Measurements from ENCODE around the gene JAG1.

The JAG1 gene

DNA sequence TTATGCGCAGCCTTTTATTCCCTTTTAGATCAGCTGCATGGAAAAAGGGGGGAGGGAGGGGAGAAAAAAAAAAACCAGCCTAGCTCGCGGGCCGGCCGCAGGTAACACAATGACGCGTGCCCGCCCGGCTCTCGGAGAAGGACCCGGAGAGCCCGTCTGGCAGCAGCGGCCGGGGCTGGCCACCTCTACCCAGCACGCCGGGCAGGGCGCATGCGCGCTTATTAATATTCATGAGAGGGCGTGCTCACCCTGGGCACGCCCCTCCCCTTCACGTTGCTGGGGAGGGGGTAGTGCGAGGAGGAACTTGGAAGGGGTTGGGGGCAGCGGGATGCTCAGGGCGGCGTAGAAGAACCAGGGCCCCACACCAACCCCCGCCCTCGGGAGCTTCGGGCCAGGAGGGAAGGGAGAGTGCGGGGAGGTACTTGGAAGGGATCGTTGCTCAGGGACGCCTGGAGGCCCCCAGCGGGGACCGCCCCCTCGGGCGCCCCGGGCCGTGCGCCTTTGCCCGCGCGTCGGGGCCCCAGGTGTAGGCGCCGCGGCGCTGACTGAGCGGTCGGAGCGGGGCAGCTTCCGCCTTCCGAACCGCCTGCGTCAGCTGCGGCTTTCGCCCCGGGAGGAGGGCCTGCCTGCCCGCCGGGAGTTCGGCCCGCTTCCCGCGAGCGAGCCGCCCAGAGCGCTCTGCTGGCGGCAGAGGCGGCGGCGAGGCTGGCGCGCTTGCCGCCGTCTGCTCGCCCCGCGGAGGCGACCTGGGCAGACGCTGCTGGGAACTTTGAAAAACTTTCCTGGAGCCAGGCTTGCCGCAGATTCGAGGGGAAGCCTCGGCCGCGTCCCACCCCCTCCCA lies at the start of gene JAG1:
JAG1 (minus strand) TSS at position 158 of the 842 bp plus-strand sequence. CDS start 469 bp downstream, outside the sequence.
- DNase-seq: peak; percentile 83

DNA sequence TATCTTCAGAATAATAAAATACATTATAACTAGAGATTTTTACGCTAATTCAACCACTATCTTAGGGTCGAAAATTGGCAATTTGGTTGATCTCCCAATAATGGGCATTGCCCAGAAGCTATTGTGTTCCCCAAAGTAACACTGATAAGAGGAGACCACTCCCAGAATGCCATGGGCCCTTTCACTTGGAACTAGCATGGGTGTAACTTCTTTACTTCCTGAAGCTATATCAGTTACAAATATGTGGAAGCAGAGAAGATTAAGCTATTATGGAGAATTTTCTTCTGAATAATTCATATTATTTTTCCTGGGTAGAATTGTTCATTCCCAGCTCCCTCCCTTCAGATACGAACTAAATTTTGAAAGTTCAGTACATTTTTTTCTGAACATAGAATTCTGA lies 48.2 kb upstream of the JAG1 start:
- no peak for DNase-seq

DNA sequence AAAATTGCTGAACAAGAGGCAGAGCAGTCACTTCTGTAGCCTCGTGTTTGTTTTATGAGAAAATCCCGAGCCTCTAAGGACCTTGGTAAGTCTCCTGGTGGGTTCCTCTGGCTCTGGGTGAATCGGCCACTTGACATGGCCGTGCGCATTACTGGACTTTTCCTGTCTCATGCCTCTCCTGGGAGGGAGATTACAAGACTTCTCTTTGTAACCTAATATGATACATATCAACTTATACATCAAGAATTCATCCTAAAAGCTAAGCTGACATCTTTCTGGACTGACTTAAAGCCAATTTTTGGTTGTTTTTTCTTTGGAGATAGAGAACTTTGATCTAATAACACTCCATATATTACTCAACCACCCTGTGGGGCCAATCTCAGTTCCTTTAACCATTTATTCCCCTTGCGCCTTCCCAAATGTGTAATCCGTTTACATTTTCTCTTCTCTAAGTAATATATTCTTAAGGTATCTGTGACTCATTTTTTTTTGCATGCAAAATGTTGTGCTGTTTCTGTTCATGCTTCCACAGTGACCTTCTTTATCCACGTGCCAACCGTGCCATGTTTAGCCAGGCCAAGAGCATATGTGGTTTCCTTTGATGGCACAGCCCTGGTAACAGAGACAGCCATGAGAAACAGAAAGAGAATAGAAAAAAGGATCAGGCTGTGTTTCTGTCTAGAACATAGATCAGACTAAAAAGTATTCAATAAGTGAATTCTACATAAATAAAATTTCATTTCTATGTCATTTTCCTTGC lies 47.5 kb upstream of the JAG1 start:
- DNase-seq: no peak

DNA sequence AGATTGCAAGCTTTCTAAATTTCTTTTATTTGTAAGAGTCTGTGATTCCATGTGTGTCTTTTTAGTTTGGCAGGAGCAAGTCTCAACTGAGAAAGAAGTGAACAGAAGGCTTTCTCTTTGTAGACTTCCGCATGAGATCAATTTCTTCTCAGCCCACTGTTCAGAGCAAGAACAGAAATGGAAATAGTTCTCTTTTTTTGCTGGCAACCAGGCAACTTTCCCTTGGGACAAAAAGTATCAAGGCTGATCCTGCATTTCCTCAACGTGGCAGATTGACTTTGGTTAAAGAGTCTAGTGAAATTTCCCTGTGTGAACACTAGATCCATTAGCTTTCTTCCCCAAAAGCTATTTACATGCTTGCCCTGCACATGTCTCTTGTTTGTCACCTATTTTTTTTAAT lies 46.8 kb upstream of the JAG1 start:
- no peak for DNase-seq

DNA sequence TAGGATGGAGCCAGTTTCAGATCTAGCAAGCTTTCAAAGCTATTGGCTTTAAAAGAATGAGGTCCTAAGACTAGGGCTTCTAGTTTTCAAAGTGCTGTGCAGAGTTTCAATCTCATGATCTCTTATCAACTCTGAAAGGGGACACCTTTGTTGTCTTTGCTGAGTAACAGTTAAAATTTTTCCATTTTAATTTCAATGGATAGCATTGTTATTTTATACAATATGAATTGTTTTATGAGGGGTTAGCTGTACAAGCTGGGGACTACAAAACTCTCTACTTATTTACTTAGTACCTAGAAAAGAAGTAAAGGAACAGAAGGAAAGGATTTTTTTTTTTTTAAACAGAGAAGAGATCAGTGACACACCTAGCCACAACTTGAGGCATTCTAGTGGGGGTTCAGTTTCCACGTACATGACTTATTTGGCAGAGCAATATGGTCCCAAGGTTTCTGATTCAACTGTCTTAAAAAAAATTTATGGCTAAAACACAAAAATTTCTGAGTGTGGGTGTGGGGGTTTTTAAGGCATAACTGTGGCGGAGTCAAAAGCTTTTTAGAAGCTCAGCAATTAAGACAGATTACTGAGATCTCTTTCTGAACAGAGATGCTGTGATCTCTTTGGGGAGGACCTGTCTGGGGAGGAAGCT lies 46.1 kb upstream of the JAG1 start:
- no peak for DNase-seq

DNA sequence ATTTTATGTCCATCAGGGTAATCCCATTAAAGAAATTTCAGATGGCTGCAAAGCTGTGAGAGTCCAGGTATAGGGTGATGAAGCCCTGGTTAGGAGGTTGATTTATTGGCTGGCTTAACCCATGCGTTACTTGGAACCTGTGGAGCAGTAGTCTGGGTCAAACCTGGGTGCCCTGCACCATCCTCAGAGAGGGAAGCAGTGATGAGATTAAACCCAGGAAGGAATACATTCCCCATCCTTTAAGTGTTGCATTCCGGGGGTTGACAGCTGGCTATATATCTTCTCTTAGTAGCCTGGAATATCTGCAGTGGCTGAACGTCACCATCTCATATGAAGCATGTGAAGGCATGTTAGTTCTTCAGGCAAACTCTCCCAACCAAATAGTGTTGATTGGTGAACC lies 44.9 kb upstream of the JAG1 start:
- no peak for DNase-seq

DNA sequence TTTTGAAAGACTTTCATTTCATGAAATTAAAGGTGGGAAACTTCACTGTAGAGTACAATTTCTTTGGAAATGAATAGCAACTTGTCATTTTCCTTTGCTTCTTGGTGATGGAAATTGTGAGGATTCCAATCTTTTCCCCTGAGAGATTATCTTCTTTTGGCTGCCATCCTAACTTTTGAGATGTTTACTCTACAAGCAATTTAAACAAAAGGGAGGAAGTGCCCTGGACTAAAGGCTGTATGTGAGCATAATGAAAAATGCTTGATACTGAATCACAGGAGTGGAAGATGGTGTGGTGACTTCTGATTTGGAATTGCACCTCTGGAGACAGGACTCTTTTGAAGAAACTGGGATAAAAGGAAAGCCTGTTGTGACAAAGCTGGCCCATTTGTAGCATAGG lies 43.1 kb upstream of the JAG1 start:
- no peak for DNase-seq

DNA sequence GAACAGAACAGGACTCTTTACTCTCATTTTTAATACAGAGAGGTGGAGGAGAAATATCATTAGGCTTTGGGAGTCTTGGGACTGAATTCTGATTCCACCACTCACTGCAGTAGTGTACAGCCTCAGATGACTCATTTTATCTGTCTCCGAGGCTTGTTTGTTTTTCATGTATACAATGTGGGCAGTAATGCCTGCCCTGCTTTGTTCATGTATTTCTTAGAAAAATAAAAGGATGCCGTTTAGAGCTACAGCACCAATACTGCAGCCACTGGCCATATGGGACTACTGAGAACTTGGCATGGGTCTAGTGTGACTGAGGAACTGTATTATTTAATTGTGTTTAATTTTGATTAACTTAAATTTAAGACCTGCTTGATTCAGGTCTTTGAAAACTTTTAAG lies 41.2 kb upstream of the JAG1 start:
- no peak for DNase-seq

DNA sequence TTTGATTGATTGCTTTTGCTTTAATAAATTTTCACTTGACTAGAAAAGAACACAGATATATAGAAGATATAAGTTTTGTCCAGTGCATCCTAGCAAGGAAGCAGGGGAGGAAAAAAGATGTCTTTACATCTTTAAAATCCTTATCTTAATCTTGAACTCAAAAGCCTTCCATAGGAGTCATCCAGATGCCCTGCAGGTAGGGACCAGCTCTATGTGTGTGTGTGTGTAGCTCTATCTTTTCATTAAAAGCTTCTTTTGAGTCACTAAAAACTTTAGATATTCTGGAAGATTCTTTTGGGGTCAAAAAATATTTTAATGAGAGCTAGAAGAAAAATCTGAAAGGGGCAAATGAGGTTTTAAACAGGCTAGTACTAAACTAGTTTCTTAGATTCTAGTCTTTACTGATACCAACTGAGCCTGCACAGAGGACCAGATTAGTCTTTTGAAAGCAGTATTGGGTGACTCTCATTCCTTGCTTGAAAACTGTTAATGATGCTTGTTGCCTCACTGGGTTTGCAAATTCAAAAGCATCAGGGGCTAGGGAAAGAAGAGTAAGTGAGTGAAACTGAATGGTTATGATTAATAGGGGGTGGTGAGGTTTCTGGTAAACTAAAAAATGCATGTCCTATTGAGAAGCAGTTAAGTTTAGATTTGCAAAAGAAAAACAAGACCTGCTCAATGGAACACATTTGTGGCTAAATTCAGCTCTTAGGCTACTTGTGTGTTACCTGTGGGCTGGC lies 40.6 kb upstream of the JAG1 start:
- no peak for DNase-seq

DNA sequence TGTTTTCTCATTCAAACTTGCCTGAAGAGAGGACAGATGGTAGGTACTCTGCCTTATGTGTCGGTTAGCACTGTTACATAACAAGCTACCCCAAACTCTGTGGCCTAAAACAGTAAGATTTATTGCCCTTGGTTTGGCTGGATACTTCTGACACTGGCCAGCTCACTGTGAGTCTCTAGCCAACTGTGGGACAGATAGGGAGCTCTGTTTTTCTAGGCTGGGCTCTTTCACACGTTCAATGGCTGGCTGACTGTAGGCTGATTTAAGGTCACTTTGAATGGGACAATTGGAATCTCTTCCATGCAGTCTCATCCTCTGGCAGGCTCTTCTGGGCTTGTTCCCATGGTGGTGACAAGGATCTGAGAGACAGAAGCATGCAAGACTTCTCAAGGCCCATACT lies 39.4 kb upstream of the JAG1 start:
- no peak for DNase-seq

DNA sequence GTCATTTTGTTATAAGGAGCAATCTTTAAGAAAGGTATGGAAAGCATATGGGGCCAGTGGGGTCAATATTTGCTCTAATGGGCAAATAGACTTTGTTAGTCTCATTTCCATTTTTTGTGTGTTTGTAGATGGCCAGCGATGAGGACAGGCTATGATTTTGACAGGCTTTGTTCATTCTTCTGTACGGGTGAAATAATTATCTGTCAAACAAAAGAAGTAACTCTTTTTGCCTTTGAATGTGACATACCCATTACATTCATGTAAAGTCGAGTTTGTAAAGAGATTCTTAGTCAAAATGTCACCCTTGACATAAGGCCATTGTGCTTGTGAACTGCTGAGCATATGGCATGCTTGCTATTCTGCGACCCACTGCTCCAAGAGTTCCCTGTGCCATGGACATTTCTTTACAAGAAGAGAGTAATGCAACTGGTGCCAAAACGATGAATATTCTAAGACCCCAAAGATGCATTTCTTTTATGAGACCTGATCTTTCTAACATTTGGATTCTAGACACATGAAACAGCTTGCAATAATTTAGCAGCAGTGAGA lies 38.2 kb upstream of the JAG1 start:
- no peak for DNase-seq

DNA sequence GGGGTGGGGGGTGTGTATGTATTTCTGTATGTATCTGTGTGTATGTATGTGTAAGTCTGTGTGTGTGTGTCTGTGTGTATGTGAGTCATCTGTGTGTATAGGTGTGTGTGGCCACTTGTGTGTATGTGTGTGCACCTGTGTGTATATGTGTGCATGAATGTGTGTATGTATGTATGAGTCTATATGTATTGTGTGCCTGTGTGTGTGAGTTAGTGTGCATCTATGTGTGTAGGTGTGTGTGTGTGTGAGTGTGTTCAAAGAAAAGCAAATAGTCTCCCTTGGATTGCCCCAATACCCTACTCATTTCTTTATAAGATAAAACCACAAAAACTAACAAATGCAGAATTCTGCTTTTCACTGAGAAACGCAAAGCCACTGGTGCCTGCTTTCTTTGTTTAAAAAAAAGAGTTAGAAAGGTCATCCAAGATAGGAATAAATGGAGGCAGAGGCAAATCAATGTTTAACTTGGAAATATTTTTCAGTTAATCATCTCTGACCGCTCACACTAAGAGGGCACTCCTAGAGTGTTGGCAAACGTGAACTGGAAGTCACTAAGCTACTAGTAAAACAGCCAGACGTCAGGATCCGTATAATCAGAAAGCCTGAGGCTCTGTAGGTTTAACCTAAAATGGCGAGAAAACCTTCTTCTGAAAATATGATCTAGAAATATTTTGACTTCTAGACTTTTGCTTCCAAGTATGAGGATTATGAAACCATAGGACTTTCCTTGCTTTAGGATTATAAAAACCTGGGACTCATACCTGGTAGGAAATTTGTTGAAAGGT lies 37.4 kb upstream of the JAG1 start:
- DNase-seq: no peak

DNA sequence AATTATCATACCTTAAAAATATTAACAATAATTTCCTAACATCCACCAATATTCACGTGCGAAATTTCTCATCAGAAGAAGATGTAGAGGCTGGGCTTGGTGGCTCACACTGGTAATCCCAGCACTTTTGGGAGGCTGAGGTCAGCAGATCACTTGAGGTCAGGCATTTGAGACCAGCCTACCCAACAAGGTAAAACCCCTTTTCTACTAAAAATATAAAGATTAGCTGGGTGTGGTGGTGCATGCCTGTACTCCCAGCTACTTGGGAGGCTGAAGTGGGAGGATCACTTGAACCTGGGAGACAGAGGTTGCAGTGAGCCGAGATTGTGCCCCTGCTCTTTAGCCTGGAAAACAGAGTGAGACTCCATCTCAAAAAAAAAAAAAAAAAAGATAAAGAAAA lies 36.1 kb upstream of the JAG1 start:
- no peak for DNase-seq

DNA sequence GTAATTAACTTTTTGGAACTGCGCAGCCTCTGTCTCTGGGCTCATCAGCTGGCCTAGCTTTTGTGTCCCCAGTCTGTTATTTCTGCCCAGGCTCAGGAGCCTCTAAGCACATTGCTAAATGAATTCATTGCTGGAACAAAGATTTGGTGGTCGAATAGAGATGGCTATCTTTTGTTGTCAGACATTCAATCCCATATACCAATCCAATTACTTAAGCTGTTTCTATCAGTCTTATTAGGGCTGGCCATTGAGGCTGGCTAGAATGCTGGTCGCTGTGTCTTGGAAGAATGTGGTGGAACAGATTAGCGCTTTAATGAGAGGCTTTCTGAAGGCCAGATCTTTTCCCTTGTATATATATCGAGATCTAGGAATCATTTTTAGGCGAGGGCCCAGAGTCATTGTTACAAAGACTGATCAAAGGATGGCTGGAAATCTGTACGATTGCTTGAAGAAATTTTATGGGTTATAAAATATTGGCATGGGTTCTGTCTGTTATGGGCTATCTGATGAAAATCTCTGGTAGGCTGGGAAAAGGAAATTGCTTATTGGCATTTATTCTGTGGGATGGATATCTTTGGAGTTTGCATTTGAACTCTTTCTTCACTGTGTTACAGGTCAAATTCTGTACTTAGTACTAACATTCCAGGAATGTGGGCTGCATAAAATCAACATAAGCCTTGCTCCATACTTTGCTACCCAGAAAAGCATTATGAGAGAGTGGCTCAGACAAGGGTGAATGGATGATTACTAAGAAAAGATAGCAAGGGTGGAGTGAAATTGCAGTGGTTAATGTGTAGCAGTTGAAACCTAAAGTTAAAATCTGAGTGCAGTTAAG lies 34.8 kb upstream of the JAG1 start:
- no peak for DNase-seq

DNA sequence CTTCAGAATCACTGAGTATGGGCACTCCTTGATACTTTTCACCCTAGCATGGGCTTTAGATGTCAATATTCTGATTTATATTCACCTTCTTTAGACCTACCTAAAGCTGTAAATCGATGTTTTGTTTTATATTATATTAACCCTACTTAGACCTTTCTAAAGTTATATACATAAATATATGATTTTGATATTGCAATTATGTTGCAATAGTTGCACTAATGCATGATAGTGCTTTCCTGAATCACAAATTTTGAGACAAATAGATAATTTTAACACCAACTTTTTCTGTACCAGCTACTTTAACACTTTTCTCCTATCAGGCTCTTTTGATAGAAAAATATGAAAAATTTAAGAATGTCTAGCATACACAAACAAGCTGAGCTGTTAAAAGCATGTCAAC lies 34.0 kb upstream of the JAG1 start:
- no peak for DNase-seq

DNA sequence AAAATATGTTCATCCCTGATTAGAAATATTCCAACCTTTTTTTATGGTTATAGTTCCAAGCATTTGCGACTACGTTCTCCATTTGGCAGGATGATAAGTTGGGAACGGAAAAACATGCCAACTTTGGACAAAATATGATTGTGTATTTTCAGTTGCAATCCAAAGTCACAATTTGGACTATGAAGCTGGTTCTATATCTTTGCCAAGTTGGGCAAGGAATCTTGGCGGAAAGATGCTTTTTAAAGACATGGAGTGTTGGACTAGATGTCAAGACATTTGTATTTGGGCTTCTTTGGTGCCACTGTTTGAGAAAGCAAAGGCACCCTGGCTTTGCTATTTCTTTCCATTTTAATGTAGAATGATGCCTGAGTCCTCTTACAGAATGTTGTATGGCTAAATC lies 33.3 kb upstream of the JAG1 start:
- DNase-seq: no peak

DNA sequence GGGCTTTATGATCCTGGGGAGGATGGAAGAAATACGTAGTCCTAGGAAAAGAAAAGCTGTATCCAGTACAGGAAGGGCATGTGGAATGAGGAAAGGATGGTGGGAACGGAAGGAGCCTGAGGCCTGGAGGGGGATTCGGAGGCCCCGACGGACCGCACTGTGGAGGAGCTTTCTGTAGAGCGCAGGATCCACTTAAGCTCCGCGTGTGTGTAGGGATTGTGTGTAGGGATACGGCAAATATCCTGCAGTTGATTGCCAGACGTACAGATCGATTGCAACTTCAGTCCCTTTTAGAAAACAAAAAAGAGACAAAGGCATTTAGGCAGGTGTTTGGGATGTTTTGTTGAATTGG lies 32.6 kb upstream of the JAG1 start:
- no peak for DNase-seq

DNA sequence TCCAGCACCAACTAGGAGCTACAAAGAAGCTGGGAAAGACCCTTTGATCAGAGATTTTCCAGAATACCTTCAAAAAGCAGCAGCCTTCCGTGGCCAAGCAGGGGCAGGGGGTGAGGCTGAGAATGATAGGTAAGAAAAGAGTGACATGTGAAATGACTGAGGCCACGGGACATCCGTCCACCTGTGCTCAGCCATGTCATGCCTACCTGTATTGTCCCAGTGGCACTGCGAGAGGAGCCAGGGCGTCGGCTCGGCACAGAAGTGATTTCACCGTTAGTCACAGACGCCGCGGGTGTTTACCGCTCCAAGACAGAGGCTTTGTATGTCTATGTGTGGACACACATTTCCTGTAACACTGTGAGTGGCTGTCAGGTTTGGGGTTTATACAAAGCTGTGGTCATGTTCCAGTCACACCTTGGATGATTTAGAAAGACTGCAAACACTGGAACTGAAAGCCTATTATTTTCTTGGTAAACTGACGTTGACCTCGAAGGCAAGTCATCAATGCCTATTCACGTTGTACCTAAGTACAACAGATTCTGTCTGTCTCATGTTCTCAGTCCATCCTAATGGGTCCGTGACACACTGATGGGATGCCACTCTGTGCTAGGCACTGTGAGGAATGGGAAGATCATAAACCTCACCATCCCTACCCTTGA lies 32.1 kb upstream of the JAG1 start:
- DNase-seq: no peak

DNA sequence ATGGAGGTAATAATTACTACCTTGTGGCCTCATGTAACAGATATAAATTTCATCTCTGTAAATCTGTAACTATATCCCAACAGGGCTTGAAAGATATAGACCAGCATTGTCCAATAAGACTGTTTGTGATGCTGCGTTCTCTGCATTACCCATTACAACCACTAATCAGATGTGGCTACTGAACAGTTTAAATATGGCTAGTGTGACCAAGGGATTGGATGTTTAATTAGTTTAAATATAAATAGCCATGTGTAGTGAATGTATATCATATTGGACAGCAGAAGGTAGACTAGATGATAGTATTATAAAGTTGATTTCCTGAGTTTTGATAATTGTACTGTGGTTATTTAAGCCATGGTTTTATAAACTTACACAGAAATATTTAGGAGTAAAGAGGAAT lies 27.8 kb upstream of the JAG1 start:
- DNase-seq: no peak

DNA sequence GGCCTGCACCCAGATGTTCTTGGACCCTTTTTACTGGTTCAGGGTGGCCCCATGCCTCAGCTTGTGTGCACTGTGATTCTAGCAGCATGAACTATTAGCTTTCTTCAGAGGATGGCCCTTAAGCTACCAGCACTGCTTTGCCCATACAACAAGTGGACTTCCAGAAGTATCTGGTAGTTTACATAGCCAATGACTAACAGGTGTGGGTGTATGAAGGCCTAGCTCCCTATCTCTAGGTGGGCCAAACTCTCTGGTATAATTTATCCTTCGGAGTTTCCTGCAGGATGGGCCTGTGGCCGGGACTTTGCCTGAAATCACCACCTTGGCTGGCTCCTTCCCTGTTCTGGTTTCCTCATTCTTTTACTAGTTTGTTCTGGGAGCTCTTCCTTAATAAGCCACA lies 26.1 kb upstream of the JAG1 start:
- no peak for DNase-seq

DNA sequence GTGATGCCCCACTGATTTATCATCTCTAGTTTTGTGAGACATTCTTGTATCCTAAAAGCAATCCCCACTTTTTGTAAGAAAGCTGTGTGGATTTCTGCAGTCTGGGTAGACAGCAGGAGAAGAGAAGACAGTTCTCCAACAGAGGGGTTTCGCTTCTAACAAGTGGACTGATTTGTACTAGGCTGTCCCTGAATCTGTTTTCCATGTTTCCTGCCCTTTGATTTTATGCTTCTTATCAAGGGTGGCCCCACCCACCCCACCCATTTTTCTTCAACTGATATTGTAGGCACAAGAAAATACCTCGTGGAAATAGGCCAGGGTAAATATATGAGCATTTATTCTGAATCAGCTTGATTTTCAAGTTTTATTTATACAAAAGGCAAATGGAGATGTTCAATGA lies 25.7 kb upstream of the JAG1 start:
- DNase-seq: no peak

Measured in NCI-H1417 treated with DMSO at 0.1 percent for 48 hours (cell line).